Measurements from ENCODE around the gene IRF5. TPM values are rescaled to one million over a fixed set of nuclear protein-coding genes. Genes with fewer than 3 reads are reported as not detected.

Gene IRF5
- total RNA-seq, 1 experiment from 2014 or later = 0.74 TPM

GRCh38 chr7:128924707-128925588, 12.8 kb upstream of the IRF5 start:
- Mint-ChIP-seq H3K4me3 (no peak overlapping the region), H3K4me1 (peaks cover 13 to 23% of the 10 kb centered on the region in 2 experiments), H3K27me3 (ENCODE audit: low read depth) (peaks cover 10% of the 10 kb centered on the region), H3K9me3 (peaks cover 5 to 6% of the 10 kb centered on the region in 2 experiments; a peak in 3 of 5 replicates), H3K36me3 (ENCODE audit: insufficient read depth in 1 of 3, low read depth in 3 of 3) (no peaks in the 10 kb centered on the region; a peak in 1 of 7 replicates), H3K27ac (no peak overlapping the region)
- Histone ChIP-seq H3K4ac (ENCODE audit: low read depth, low read length) (no peak overlapping the region), H2BK15ac (ENCODE audit: low read depth, low read length) (no peak overlapping the region), H3K79me1 (ENCODE audit: insufficient read depth, low read depth, low read length, poor library complexity, severe bottlenecking) (no peaks in the 10 kb centered on the region), H3K23me2 (ENCODE audit: insufficient read length, low read depth, low read length, poor library complexity, severe bottlenecking) (no peaks in the 10 kb centered on the region), H3K18ac (ENCODE audit: insufficient read length, low read depth, low read length) (no peak overlapping the region), H2BK120ac (ENCODE audit: low read depth, low read length, poor library complexity, severe bottlenecking) (no peak overlapping the region), H3K4me2 (ENCODE audit: insufficient read depth, insufficient read length, low read length) (no peak overlapping the region), H3T11ph (ENCODE audit: low read length) (no peak overlapping the region), H2BK5ac (ENCODE audit: insufficient read length, low read length) (no peak overlapping the region), H3K4me1 (ENCODE audit: insufficient read depth, low read length) (no peaks in the 10 kb centered on the region; the same call in 1 of the 2 replicates), H3K27me3 (ENCODE audit: insufficient read depth, low read length) (no peaks in the 10 kb centered on the region), H2AFZ (ENCODE audit: low read length) (no peak overlapping the region), H2BK12ac (ENCODE audit: insufficient read length, low read depth, low read length) (no peak overlapping the region), H3K27ac (ENCODE audit: insufficient read length, low read depth, low read length) (no peak overlapping the region), H2BK20ac (ENCODE audit: low read depth, low read length, poor library complexity, severe bottlenecking) (no peak overlapping the region), H4K8ac (replicated peaks; ENCODE audit: insufficient read length, low read depth, low read length) (no peak overlapping the region), H3K56ac (ENCODE audit: insufficient read length, low read depth, low read length) (no peak overlapping the region), H4K20me1 (ENCODE audit: control insufficient read depth, insufficient read depth, insufficient read length) (no peaks in the 10 kb centered on the region), H2AK5ac (ENCODE audit: insufficient read length, low read length) (no peak overlapping the region), H4K91ac (ENCODE audit: insufficient read length, low read depth, low read length) (no peak overlapping the region), H3K14ac (ENCODE audit: insufficient read depth, low read length) (no peak overlapping the region), H4K5ac (ENCODE audit: insufficient read length, low read depth, low read length) (no peak overlapping the region), H3K79me2 (ENCODE audit: insufficient read depth, low read length) (no peaks in the 10 kb centered on the region), H3K23ac (ENCODE audit: insufficient read length, low read depth, low read length) (no peak overlapping the region), H3K9me3 (ENCODE audit: control insufficient read depth, low read depth, low read length) (no peaks in the 10 kb centered on the region), H3K9ac (ENCODE audit: extremely low read depth, insufficient read length, low read length) (no peak overlapping the region)
- WGBS (ENCODE audit: extremely low coverage, insufficient read length, low lambda C conversion rate) = no CpG with 5 or more reads among the region's 8 CpGs
- no peak for DNase-seq
- no peak for TF ChIP-seq CTCF (conservative IDR thresholded peaks at IDR 0.05)

All from H9 (cell line).